HepG2 (cell line): Measurements from ENCODE around the gene VASH2. TPM values are rescaled to one million over a fixed set of nuclear protein-coding genes. Genes with fewer than 3 reads are reported as not detected.

Experiments used
- ATM ChIP-seq: fragments of 450-650 bp; IDR thresholded peaks from 2 replicates; pipeline ENCODE4 v1.7.1; 2017; ENCODE audit warnings: mild to moderate bottlenecking, borderline replicate concordance
- CAMTA2 ChIP-seq: sonication (generic); formaldehyde crosslinking; IDR thresholded peaks from 2 replicates; pipeline ENCODE4 v1.4.0; 2020; ENCODE audit warnings: mild to moderate bottlenecking, missing genetic modification reagents, borderline replicate concordance
- ELF4 ChIP-seq: sonication (generic); formaldehyde crosslinking; IDR thresholded peaks from 2 replicates; pipeline ENCODE4 v1.5.0; 2020; ENCODE audit warnings: missing genetic modification reagents, mild to moderate bottlenecking, moderate library complexity, borderline replicate concordance
- FOXA1 ChIP-seq, 2 experiments: fragments of 450-650 bp in 1 of 2; sonication (generic) in 1 of 2; formaldehyde crosslinking in 1 of 2; IDR thresholded peaks; 2 replicates each; pipeline versions ENCODE4 v1.4.0 to v1.6.1; 2016 to 2020; ENCODE audit warnings: missing genetic modification reagents in 1 of 2
- KAT7 ChIP-seq: IDR thresholded peaks from 2 replicates; pipeline ENCODE4 v1.6.1; 2018; ENCODE audit warnings: borderline replicate concordance, missing compliant biosample characterization
- POGZ ChIP-seq: sonication (generic); formaldehyde crosslinking; IDR thresholded peaks from 2 replicates; pipeline ENCODE4 v1.4.0; 2020; ENCODE audit warnings: mild to moderate bottlenecking, missing genetic modification reagents
- SMARCC2 ChIP-seq: fragments of 450-650 bp; IDR thresholded peaks from 2 replicates; pipeline ENCODE4 v1.6.1; 2017; ENCODE audit warnings: antibody characterized with exemption, mild to moderate bottlenecking
- SNAI1 ChIP-seq: sonication (generic); formaldehyde crosslinking; IDR thresholded peaks from 2 replicates; pipeline ENCODE4 v1.5.0; 2020; ENCODE audit warnings: mild to moderate bottlenecking, missing genetic modification reagents, borderline replicate concordance
- TAF1 ChIP-seq: sonication (generic); formaldehyde crosslinking; IDR thresholded peaks from 2 replicates; pipeline ENCODE4 v1.4.0; 2020; ENCODE audit warnings: missing genetic modification reagents
- TGIF2 ChIP-seq: IDR thresholded peaks from 2 replicates; pipeline ENCODE4 v1.6.1; 2016; ENCODE audit warnings: control low read depth, missing compliant biosample characterization
- ZBTB7B ChIP-seq: sonication (generic); formaldehyde crosslinking; IDR thresholded peaks from 2 replicates; pipeline ENCODE4 v1.4.0; 2020; ENCODE audit warnings: missing genetic modification reagents
- ZNF10 ChIP-seq: sonication (generic); formaldehyde crosslinking; IDR thresholded peaks from 2 replicates; pipeline ENCODE4 v1.4.0; 2020; ENCODE audit warnings: mild to moderate bottlenecking, low read depth, missing genetic modification reagents, borderline replicate concordance
- ZNF225 ChIP-seq: sonication (generic); formaldehyde crosslinking; IDR thresholded peaks from 2 replicates; pipeline ENCODE4 v1.4.0; 2020; ENCODE audit warnings: mild to moderate bottlenecking, missing genetic modification reagents
- ZNF563 ChIP-seq: sonication (generic); formaldehyde crosslinking; IDR thresholded peaks from 2 replicates; pipeline ENCODE4 v1.8.0; 2022; ENCODE audit warnings: mild to moderate bottlenecking, moderate library complexity, missing genetic modification reagents
- ZNF724P ChIP-seq: sonication (generic); formaldehyde crosslinking; IDR thresholded peaks from 2 replicates; pipeline ENCODE4 v1.8.0; 2022; ENCODE audit warnings: missing genetic modification reagents, borderline replicate concordance
- ZNF766 ChIP-seq: sonication (generic); formaldehyde crosslinking; IDR thresholded peaks from 2 replicates; pipeline ENCODE4 v1.5.0; 2020; ENCODE audit warnings: missing genetic modification reagents, borderline replicate concordance
- ZNF781 ChIP-seq: sonication (generic); formaldehyde crosslinking; IDR thresholded peaks from 2 replicates; pipeline ENCODE4 v1.5.1; 2020; ENCODE audit warnings: borderline replicate concordance, mild to moderate bottlenecking, missing genetic modification reagents; ENCODE audit errors: not compliant biosample characterization
- polyA plus RNA-seq, 8 experiments: library from polyadenylated mRNA; depleted of rRNA in 3 of 8; stranded (reverse) in 7 of 8; unstranded in 1 of 8; fragments of >200 nt; fragmentation: Illumina TruSeq in 4 of 8; extraction: Trizol in 4 of 8; gene quantifications; 2 replicates each; pipeline versions ENCODE4 v1.2.1 to v1.2.3, GENCODE V29; 2011 to 2016; ENCODE audit warnings: low read depth in 4 of 8, missing spikeins in 1 of 8, mixed read lengths in 1 of 8; ENCODE audit not compliant: insufficient read depth in 1 of 8
- total RNA-seq, 5 experiments: library from RNA; depleted of rRNA; stranded (reverse); fragments of >200 nt; fragmentation: Illumina TruSeq; extraction: Trizol; gene quantifications; 2 replicates each; pipeline ENCODE4 v1.2.3, GENCODE V29; 2016; ENCODE audit warnings: low read depth in 1 of 5
- TF ChIP-seq, protein P1 (sequence below): sonication (generic); formaldehyde crosslinking; IDR thresholded peaks from 2 replicates; pipeline ENCODE4 v1.4.0; 2020; ENCODE audit warnings: missing genetic modification reagents
- TF ChIP-seq, protein P2 (sequence below): sonication (generic); formaldehyde crosslinking; IDR thresholded peaks from 2 replicates; pipeline ENCODE4 v1.5.0; 2020; ENCODE audit warnings: mild to moderate bottlenecking, missing genetic modification reagents, borderline replicate concordance
- TF ChIP-seq, protein P3 (sequence below): sonication (generic); formaldehyde crosslinking; IDR thresholded peaks from 2 replicates; pipeline ENCODE4 v1.8.1; 2023; ENCODE audit warnings: mild to moderate bottlenecking, inconsistent platforms, moderate library complexity, missing genetic modification reagents, borderline replicate concordance
- TF ChIP-seq, protein P4 (sequence below): sonication (generic); formaldehyde crosslinking; conservative IDR thresholded peaks from 2 replicates; pipeline ENCODE4 v1.4.0; 2020; ENCODE audit warnings: missing genetic modification reagents

The VASH2 gene
- total and polyA plus RNA-seq, 2 of the 13 experiments (the other 11 are each of a cell fraction or from before 2014, with no cell fraction given): 0.44 to 1.00 TPM

DNA sequence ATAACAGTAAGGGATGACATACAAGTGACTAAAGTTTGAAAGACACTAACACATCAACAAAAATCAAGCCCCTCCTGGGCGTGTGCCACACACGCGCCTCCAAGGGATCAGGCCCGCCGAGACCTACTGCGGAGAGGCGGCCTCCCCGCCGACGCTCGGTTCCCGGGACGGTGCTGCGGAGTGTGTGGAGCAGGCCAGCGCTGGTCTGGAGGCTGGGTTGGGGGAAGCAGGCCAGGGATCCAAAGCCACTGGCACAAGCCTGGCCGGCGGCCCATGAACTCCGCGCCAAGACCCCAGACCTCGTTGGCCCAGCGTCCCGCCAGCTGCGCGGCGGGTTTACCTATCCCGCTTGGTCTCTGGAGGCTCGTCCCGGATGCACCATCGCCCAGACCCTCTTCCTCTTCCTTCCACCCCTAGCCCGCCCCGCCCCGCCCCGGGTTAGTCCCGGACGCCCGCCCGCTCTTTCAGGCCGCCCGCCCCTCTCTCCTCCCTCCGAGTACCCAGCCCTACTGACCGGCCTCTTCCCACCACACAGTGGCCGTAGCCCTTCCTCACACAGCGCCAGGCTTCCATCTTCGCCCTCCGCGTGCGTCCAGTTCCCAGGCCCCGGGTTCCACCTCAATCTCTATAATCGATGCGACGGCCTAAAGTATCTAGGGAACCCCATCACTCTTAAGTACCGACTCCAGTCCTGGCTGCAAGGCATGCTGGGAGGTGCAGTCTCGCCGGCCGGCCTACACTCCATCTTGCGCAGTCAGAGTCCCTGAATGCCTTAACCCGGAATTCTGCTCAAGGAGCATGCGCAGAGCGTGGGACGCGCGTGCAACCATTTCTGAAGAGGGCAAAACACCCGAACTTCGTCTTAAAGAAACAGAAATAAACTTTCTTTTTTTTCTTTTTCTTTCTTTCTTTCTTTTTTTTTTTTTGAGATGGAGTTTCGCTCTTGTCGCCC is 65.0 kb downstream of the VASH2 start, which contains the start of gene ANGEL2 (continued):
- TF ChIP-seq ZNF225 (CRISPR knock-in tag) (peak; percentile 14; the same call in 1 of the 2 replicates), ATM (no peak), TGIF2 (CRISPR knock-in tag) (no peak), POGZ (CRISPR knock-in tag) (peak; percentile 72), ZBTB7B (peak; percentile 66; the same call in 1 of the 2 replicates), ZNF10 (CRISPR knock-in tag) (no peak), SMARCC2 (no peak), ZNF781 (peak; percentile 70), ZNF563 (CRISPR knock-in tag) (peak; percentile 46; the same call in 1 of the 2 replicates), FOXA1 (IDR thresholded peaks at IDR 0.05) (no peak), FOXA1 (CRISPR knock-in tag; IDR thresholded peaks at IDR 0.05) (no peak), ZNF766 (peak; percentile 74; the same call in 1 of the 2 replicates), TAF1 (CRISPR knock-in tag) (peak; percentile 83), KAT7 (CRISPR knock-in tag) (peak; percentile 82), SNAI1 (peak; percentile 68; the same call in 1 of the 2 replicates), ELF4 (CRISPR knock-in tag) (peak; percentile 74), ZNF724P (no peak), CAMTA2 (CRISPR knock-in tag) (no peak)
- TF ChIP-seq, protein P1, sequence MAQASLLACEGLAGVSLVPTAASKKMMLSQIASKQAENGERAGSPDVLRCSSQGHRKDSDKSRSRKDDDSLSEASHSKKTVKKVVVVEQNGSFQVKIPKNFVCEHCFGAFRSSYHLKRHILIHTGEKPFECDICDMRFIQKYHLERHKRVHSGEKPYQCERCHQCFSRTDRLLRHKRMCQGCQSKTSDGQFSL: peak; percentile 63; the same call in 1 of the 2 replicates
- TF ChIP-seq, protein P2, sequence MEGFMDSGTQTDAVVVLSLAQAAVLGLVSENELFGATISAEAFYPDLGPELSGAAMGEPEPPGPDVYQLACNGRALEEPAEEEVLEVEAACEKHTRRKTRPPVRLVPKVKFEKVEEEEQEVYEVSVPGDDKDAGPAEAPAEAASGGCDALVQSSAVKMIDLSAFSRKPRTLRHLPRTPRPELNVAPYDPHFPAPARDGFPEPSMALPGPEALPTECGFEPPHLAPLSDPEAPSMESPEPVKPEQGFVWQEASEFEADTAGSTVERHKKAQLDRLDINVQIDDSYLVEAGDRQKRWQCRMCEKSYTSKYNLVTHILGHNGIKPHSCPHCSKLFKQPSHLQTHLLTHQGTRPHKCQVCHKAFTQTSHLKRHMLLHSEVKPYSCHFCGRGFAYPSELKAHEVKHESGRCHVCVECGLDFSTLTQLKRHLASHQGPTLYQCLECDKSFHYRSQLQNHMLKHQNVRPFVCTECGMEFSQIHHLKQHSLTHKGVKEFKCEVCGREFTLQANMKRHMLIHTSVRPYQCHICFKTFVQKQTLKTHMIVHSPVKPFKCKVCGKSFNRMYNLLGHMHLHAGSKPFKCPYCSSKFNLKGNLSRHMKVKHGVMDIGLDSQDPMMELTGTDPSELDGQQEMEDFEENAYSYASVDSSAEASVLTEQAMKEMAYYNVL (CRISPR knock-in tag): no peak
- TF ChIP-seq, protein P3, sequence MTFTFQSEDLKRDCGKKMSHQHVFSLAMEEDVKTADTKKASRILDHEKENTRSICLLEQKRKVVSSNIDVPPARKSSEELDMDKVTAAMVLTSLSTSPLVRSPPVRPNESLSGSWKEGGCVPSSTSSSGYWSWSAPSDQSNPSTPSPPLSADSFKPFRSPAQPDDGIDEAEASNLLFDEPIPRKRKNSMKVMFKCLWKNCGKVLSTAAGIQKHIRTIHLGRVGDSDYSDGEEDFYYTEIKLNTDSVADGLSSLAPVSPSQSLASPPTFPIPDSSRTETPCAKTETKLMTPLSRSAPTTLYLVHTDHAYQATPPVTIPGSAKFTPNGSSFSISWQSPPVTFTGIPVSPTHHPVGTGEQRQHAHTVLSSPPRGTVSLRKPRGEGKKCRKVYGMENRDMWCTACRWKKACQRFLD (CRISPR knock-in tag): 0 out of 2 replicates have a peak, but pooled peaks have one; percentile 68
- TF ChIP-seq, protein P4, sequence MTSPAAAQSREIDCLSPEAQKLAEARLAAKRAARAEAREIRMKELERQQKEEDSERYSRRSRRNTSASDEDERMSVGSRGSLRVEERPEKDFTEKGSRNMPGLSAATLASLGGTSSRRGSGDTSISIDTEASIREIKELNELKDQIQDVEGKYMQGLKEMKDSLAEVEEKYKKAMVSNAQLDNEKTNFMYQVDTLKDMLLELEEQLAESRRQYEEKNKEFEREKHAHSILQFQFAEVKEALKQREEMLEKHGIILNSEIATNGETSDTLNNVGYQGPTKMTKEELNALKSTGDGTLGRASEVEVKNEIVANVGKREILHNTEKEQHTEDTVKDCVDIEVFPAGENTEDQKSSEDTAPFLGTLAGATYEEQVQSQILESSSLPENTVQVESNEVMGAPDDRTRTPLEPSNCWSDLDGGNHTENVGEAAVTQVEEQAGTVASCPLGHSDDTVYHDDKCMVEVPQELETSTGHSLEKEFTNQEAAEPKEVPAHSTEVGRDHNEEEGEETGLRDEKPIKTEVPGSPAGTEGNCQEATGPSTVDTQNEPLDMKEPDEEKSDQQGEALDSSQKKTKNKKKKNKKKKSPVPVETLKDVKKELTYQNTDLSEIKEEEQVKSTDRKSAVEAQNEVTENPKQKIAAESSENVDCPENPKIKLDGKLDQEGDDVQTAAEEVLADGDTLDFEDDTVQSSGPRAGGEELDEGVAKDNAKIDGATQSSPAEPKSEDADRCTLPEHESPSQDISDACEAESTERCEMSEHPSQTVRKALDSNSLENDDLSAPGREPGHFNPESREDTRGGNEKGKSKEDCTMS (CRISPR knock-in tag): no peak
